Measurements from ENCODE around the gene RFWD3. TPM values are rescaled to one million over a fixed set of nuclear protein-coding genes. Genes with fewer than 3 reads are reported as not detected.

Gene RFWD3
- total RNA-seq, 1 donor from 2014 or later: 48.4 TPM

DNA sequence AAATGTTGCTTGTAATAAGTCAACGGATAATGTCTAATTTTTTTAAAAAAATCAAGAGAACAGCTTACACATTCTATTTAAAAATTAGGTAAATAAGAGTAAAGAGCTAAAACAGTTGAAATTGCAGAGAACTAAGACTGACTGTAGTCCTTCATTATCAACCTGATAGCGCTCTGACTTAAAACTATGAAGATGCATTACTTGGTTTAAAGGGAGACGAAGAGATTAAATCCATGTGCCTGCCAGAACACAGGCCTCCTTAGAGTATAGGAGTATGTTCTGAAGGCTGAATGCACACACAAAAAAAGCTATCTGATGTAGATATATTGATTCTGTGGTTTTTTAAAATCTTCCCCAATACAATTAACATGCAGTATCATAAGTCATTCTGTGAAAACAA lies 88.2 kb downstream of the RFWD3 start:
- Mint-ChIP-seq H3K36me3 (ENCODE audit: insufficient read depth) (peaks cover 2% of the 10 kb centered on the region), H3K4me1 (ENCODE audit: low read depth) (peaks cover 25% of the 10 kb centered on the region), H3K4me3 (ENCODE audit: low read depth) (no peak overlapping the region), H3K9me3 (ENCODE audit: low read depth) (no peaks in the 10 kb centered on the region), H3K27me3 (no peaks in the 10 kb centered on the region), H3K27ac (no peak overlapping the region)
- DNase-seq (ENCODE audit: low spot score, unreplicated experiment): no peak
- TF ChIP-seq, protein P1, sequence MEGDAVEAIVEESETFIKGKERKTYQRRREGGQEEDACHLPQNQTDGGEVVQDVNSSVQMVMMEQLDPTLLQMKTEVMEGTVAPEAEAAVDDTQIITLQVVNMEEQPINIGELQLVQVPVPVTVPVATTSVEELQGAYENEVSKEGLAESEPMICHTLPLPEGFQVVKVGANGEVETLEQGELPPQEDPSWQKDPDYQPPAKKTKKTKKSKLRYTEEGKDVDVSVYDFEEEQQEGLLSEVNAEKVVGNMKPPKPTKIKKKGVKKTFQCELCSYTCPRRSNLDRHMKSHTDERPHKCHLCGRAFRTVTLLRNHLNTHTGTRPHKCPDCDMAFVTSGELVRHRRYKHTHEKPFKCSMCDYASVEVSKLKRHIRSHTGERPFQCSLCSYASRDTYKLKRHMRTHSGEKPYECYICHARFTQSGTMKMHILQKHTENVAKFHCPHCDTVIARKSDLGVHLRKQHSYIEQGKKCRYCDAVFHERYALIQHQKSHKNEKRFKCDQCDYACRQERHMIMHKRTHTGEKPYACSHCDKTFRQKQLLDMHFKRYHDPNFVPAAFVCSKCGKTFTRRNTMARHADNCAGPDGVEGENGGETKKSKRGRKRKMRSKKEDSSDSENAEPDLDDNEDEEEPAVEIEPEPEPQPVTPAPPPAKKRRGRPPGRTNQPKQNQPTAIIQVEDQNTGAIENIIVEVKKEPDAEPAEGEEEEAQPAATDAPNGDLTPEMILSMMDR (IDR thresholded peaks at IDR 0.05; ENCODE audit: unreplicated experiment): no peak

DNA sequence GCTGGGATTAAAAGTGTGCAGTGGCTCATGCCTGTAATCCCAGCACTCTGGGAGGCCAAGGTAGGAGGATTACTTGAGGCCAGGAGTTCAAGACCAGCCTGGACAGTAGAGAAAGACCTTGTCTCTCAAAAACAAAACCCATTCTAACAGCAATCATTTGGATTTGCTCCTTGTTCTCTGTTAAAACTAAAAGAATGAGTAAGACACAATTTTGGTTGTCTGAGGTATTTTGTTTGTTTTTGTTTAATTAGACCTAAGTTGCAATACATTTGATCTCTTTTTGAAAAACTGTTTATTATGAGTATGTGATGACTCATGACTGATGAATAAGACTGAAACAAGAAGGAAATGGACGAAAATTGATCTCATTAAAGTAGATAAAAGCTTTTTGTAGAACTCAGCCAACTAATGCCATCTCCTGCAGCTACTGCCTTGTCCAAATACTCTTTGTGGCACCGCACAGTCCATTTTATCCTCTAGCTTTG lies 88.8 kb downstream of the RFWD3 start:
- no peaks in the 10 kb centered on the region for H3K9me3 Mint-ChIP-seq (ENCODE audit: low read depth)
- H3K27me3 Mint-ChIP-seq: no peaks in the 10 kb centered on the region
- TF ChIP-seq, protein P1 (IDR thresholded peaks at IDR 0.05; ENCODE audit: unreplicated experiment): no peak
- H3K4me1 Mint-ChIP-seq (ENCODE audit: low read depth): peaks cover 23% of the 10 kb centered on the region
- no peak for DNase-seq (ENCODE audit: low spot score, unreplicated experiment)
- H3K27ac Mint-ChIP-seq: no peak overlapping the region
- no peak overlapping the region for H3K4me3 Mint-ChIP-seq (ENCODE audit: low read depth)
- peaks cover 1% of the 10 kb centered on the region for H3K36me3 Mint-ChIP-seq (ENCODE audit: insufficient read depth)

DNA sequence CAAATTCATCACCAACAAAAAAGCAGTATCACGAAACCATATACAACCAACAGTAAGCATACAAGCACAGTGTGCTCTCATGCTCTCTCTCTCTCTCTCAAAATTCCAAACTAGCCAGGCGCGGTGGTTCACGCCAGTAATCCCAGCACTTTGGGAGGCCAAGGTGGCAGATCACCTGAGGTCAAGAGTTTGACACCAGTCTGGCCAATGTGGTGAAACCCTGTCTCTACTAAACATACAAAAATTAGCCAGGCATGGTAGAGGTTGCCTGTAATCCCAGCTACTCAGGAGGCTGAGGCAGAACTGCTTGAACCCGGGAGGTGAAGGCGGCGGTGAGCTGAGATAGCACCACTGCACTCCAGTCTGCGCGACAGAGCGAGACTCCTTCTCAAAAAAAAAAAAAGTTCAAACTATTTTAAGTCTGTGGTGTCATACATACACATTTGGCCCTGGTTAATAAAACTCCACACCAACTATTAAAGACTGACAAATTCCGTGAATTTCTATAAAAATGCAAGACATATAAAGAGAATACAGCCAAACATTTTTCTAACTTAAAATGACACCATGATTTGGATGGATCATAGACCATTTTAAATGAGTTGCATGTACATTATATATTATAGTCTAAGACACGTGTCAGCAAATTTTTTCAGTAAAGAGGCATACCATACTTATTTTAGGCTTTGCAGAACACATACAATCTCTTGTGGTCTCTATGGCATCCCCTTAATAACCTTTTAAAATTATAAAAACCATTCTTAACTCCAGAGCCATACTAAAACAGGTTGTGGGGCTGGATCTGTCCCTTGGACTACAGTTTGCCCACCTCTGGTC lies 90.7 kb downstream of the RFWD3 start:
- no peaks in the 10 kb centered on the region for H3K27me3 Mint-ChIP-seq
- TF ChIP-seq, protein P1 (IDR thresholded peaks at IDR 0.05; ENCODE audit: unreplicated experiment): no peak
- H3K9me3 Mint-ChIP-seq (ENCODE audit: low read depth): no peaks in the 10 kb centered on the region
- no peak for DNase-seq (ENCODE audit: low spot score, unreplicated experiment)
- H3K36me3 Mint-ChIP-seq (ENCODE audit: insufficient read depth): no peaks in the 10 kb centered on the region
- no peak overlapping the region for H3K4me3 Mint-ChIP-seq (ENCODE audit: low read depth)
- H3K27ac Mint-ChIP-seq: peak overlapping the region; percentile 41
- H3K4me1 Mint-ChIP-seq (ENCODE audit: low read depth): peaks cover 28% of the 10 kb centered on the region

DNA sequence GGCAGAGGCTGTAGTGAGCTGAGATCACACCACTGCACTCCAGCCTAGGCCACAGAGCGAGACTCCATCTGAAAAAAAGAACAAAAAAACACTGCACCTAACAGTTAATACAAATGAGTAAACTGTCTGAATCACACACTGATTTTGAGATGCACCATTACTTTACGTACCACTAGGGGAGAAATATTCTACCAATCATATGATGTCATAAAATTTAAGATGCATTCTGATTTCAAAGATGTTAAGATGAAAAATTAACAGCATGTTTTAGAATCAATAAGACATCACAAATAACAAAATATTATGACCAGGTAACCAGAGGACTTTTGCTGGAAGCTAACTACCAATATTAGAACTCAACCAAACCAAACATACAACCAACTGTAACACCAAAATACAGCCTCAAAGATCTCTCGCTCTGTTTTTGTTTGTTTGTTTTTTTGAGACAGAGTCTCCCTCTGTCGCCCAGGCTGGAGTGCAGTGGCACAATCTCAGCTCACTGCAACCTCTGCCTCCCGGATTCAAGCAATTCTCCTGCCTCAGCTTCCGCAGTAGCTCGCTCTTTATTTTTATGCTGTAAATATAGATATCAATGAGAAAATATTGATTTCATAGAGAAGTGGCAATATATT lies 91.4 kb downstream of the RFWD3 start:
- Mint-ChIP-seq H3K4me3 (ENCODE audit: low read depth) (no peak overlapping the region), H3K36me3 (ENCODE audit: insufficient read depth) (no peaks in the 10 kb centered on the region), H3K4me1 (ENCODE audit: low read depth) (peaks cover 27% of the 10 kb centered on the region), H3K27me3 (no peaks in the 10 kb centered on the region), H3K9me3 (ENCODE audit: low read depth) (no peaks in the 10 kb centered on the region), H3K27ac (peak overlapping the region; percentile 15)
- TF ChIP-seq, protein P1 (IDR thresholded peaks at IDR 0.05; ENCODE audit: unreplicated experiment): no peak
- DNase-seq (ENCODE audit: low spot score, unreplicated experiment): no peak

DNA sequence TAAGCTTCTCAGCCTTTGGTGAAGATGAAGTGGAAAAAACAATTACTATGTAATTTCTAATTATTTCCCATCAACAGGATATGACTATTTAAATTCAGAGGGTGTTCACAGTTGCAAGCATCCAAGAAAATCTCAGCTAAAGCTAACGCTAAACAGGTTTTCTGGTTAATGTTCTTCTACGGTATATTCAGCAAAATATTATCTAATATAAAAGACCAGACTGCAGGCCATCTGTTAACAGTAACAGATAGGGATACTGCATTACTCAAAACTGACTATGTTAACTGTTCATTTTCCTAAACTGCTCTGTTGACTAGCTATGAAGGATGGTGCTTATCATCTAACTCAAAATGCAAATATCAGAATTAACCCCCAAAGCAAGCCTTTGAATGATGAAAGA lies 92.5 kb downstream of the RFWD3 start:
- Mint-ChIP-seq H3K36me3 (ENCODE audit: insufficient read depth) (no peaks in the 10 kb centered on the region), H3K27me3 (no peaks in the 10 kb centered on the region), H3K9me3 (ENCODE audit: low read depth) (no peaks in the 10 kb centered on the region), H3K4me3 (ENCODE audit: low read depth) (no peak overlapping the region), H3K27ac (no peak overlapping the region), H3K4me1 (ENCODE audit: low read depth) (peaks cover 27% of the 10 kb centered on the region)
- DNase-seq (ENCODE audit: low spot score, unreplicated experiment): no peak
- TF ChIP-seq, protein P1 (IDR thresholded peaks at IDR 0.05; ENCODE audit: unreplicated experiment): no peak

Measured in progenitor cell of endocrine pancreas (in vitro differentiated cells).